ES-I3 (cell line): ENCODE data around the gene TCF3.
"Not testable (repeated sequence)": the region's sequence is repeated elsewhere in the genome, so short reads cannot be mapped to it uniquely, and the experiment has no call there.

Experiments used
- H3K36me3 ChIP-seq: 2 replicates; pipeline ENCODE4 v1.6.1; 2013; ENCODE audit warnings: mild to moderate bottlenecking, low read length, control low read depth, moderate library complexity; ENCODE audit not compliant: insufficient read depth
- H3K4me1 ChIP-seq: 2 replicates; pipeline ENCODE4 v1.6.1; 2013; ENCODE audit warnings: mild to moderate bottlenecking, control low read depth, low read length; ENCODE audit not compliant: insufficient read depth
- H3K9ac ChIP-seq: 2 replicates; pipeline ENCODE4 v1.6.1; 2013; ENCODE audit warnings: low read depth, mild to moderate bottlenecking, low read length, moderate library complexity
- H3K9me3 ChIP-seq: 2 replicates; pipeline ENCODE4 v1.6.1; 2013; ENCODE audit warnings: mild to moderate bottlenecking, low read length, moderate library complexity; ENCODE audit not compliant: control insufficient read depth, insufficient read depth

The TCF3 gene

DNA sequence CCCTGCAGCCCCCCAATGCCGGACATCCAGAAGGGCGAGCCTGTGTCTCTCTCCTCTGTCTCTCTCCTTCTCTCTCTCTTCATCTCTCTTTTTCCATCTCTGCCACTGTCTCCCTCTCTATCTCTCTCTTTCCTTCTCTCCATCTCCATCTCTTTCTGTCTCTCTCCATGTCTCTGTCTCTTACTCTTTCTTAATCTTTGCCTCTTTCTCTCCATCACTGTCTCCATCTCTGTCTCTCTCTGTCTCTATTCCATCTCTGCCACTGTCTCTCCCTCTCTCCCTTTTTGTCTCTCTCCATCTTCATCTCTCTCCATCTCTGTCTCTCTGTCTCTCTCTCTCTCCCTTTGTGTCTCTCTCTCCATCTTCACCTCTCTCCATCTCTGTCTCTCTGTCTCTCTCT, 25.7 kb upstream of the TCF3 start:
- Histone ChIP-seq H3K4me1 (no peaks in the 10 kb centered on the region), H3K9ac (no peak overlapping the region), H3K36me3 (no peaks in the 10 kb centered on the region), H3K9me3 (no peaks in the 10 kb centered on the region)

DNA sequence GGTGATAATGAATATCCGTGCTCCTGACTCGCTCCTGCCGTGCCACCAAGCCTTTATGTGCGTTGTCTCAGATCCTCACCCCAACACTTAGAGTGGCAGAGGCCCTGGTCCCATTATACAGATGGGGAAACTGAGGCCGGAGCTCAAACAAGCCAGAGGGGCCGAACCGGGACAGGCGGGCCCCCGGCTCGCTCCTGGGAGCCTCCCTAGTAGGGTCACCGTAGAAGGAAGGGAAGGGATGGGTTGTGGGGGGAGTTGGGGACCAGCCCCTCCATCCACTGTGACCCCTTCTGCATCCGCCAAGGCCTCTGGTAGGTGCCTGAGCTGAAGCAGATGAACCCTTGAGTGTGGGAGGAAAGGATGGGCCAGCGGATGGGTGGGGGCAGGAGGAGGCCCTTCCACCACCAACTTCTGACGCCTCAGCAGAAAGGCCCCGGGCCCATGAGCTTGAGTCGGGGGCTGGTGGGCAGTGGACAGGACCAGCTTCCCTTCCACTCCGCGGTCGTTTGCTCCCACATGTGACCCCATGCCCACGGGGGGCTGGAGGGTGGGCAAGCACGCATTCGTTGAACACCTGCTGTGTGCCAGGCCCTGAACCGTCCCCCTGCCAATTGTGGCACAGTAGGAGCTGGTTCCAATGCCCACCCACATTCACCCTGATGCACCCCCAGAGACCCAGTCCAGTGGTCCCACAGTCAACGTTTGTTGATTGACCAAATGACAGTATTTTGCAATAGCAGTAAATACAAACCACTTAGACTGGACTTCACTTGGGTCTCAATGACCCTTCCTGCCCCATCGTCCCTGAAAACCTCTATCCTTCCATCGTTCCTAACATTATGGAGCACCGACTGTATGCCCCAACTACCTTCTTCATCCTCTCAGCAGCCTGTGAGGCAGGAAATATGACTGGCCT, 24.2 kb upstream of the TCF3 start:
- H3K36me3 ChIP-seq = no peaks in the 10 kb centered on the region
- H3K9ac ChIP-seq = peak overlapping the region; percentile 30; the same call in 1 of the 2 replicates
- no peaks in the 10 kb centered on the region for H3K4me1 ChIP-seq
- no peaks in the 10 kb centered on the region for H3K9me3 ChIP-seq

DNA sequence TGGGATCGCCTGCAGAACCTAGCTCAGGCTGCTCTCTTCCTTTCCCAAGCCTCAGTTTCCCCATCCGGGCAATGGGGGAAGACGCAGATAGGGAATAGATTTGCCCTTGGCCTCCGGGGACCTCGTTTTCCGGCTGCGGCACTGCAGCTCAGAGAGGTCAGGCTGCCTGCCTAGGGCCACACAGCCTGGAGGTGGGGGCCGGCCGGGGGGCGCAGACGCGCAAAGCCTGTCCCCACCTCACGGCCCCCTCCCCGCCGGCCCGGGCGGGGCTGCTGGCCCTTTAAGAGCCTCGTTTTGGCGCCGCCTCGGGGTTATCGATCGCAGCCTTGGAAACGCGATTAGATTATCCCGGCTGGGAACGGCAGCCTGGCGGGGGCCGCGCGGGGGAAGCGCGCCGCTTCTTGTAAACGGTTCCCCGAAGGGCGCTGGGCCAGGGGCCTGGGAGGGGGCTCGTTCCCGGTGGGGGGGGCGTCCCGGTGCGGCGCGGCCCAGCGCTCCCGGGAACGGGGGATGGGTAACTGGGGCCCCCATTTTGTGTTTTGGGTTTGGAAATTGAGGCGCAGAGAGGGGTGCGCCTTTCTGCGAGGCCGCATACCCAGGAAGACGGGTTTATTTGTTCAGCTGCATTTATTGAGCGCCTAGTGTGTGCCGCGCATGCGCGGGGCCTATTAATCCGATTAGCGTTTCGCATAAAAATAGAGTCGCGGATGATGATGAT, 23.4 kb upstream of the TCF3 start:
- Histone ChIP-seq H3K9ac (peak overlapping the region; percentile 30; the same call in 1 of the 2 replicates), H3K36me3 (no peaks in the 10 kb centered on the region), H3K9me3 (no peaks in the 10 kb centered on the region), H3K4me1 (no peaks in the 10 kb centered on the region)

DNA sequence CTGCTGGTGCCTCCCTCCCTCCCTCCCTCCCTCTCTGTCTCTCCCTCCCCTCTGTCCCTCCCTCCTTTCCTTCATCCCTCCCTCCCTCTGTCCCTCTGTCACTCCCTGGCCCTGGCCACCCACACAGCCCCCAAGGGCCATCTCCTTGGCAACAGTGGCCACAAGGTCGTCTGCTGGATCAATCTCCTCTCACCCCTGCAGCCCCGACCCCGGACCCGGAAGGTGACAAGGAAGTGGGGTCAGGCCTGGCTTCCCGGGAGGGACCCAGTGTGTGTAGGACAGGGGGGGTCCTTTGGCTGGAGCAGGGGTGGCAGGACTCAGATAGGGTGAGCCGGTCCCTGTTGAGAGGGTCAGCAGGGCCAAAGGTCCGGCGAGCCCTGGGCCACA, 21.9 kb upstream of the TCF3 start:
- no peaks in the 10 kb centered on the region for H3K36me3 ChIP-seq
- no peaks in the 10 kb centered on the region for H3K9me3 ChIP-seq
- no peak overlapping the region for H3K9ac ChIP-seq
- no peaks in the 10 kb centered on the region for H3K4me1 ChIP-seq

DNA sequence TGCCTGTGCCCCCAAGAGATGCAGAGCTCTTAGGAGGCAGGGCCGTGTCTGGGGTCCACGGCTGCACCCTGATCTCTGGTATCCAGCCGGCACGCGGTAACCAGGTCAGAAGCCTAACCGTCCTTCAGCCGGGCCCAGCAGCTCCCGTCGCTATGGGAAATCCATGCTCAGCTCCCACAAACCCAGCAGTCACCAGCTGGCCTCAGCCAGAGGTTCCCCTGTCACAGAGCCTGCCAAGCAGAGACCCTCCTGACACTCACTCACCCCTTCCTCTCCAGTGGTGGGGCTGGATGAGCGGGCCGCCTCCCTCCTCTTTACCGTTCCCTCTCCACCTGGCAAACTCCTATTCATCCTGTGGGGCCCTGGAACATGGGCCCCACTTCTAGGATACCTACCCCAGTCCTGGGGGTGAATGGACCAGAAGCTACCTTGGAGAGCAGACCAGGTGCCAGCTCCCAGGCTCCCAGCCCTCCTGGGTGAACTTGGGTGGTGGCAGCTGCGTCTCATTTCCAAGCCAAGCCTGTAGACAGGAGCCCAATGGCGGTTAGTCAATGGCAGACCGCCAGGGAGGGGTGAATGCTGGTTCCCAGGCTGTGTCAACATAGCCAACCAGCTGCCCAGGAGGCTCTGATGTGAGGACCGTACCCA, 21.4 kb upstream of the TCF3 start:
- Histone ChIP-seq H3K9me3 (no peaks in the 10 kb centered on the region), H3K4me1 (no peaks in the 10 kb centered on the region), H3K9ac (no peak overlapping the region), H3K36me3 (no peaks in the 10 kb centered on the region)

DNA sequence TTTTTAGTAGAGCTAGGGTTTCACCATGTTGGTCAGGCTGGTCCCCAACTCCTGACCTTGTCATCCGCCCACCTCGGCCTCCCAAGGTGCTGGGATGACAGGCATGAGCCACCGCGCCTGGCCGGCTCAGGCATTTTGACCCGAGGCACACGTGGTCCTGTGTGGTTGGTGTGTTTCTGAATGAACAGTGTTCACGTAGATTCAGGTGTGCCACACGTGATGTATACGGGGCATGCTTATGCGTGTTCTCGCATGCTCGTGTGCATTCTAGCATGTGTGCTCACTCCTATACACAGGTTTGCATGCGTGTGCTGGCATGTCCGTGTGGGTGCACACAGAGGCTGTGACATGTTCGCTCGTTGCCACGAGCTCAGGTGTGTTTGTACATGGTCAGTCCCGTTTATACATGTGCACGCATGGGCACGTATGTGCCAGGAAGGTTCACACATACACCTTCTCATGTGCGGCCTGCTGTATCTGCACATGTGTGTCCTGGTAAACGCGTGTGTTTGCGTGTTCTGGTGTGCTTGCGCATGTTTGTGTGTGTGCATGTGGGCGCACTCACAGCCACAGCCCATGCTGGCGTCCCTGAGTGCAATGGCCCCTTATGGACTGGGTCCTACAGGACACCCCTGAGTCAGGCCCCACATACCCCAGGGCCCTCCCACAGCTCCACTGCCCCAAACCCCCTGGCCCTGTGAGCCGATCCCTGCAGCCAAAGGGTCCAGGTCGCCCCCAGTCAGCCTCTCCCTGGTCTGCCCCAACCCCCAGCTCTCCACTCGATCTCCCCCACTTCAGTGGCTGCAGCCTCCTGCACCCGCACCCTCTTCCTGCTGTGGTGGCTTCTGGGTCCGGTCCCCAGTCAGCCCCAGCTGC, 20.6 kb upstream of the TCF3 start:
- Histone ChIP-seq H3K9me3 (no peaks in the 10 kb centered on the region), H3K4me1 (peaks cover 5% of the 10 kb centered on the region), H3K9ac (no peak overlapping the region), H3K36me3 (no peaks in the 10 kb centered on the region)

DNA sequence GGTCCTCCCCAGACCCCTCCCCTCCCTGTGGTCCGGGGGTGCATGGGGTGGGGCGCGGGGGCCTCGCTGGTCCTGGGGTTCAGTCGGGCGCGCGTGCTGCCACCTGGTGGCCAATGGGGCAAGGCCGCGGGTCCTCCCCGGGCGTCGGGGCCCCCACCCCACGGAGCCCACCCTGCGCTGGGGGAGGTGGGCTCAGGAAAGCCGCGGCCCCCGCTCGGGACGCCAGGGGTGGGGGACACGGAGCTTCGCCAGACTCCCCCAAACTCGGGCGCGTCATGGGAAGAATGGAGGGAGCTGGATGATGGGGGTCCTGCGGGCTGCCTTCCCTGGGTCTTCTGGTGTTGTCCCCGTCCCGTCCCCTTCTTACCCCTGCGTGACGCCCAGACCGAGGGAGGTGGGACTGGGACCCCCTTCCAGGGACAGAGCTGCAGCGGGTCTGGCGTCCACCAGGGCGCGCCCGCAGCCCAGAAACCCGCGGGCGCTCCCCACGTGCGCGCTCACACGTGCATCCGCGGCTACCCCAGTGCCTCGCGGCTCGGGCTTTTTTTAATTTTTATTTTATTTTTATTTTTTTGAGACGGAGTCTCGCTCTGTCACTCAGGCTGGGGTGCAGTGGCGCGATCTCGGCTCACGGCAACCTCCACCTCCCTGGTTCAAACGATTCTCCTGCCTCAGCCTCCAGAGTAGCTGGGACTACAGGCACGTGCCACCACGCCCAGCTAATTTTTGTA, 19.8 kb upstream of the TCF3 start:
- Histone ChIP-seq H3K9me3 (no peaks in the 10 kb centered on the region), H3K9ac (peak overlapping the region; percentile 39; the same call in 1 of the 2 replicates), H3K36me3 (no peaks in the 10 kb centered on the region), H3K4me1 (peaks cover 8% of the 10 kb centered on the region)

DNA sequence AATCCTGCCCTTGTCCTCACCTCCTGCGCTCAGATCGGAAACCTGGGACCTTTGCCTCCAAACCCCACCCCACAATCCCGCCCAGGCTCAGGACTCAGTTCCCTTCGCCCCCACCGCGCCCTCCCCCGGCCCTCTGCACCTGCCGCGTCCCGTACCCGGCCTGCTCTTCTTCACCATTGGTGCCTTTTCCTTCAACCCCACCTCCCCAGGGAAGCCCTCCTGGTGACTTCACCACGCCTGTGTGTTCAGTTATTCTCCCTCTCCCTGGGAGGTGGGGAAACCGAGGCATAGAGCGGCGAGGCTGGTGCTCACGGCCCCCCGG, 19.3 kb upstream of the TCF3 start:
- H3K9ac ChIP-seq = no peak overlapping the region; the same call in 1 of the 2 replicates

DNA sequence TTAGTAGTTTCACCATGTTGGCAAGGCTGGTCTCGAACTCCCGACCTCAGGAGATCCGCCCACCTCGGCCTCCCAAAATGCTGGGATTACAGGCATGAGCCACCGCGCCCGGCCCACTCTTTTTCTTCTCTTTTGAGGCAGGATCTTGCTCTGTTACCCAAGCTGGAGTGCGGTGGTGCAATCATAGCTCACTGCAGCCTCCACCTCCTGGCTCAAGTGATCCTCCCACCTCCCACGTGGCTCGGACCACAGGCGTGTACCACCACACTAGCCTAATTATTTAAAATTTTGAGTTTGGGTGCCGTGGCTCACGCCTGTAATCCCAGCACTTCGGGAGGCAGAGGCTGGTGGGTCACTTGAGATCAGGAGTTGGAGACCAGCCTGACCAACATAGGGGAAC, 18.3 kb upstream of the TCF3 start:
- H3K36me3 ChIP-seq, H3K9ac ChIP-seq: not testable (repeated sequence)

More for the DNA sequence above, 19.3 kb upstream of the TCF3 start:
- peaks cover 8% of the 10 kb centered on the region for H3K4me1 ChIP-seq
- H3K9me3 ChIP-seq = no peaks in the 10 kb centered on the region
- H3K36me3 ChIP-seq = no peaks in the 10 kb centered on the region

DNA sequence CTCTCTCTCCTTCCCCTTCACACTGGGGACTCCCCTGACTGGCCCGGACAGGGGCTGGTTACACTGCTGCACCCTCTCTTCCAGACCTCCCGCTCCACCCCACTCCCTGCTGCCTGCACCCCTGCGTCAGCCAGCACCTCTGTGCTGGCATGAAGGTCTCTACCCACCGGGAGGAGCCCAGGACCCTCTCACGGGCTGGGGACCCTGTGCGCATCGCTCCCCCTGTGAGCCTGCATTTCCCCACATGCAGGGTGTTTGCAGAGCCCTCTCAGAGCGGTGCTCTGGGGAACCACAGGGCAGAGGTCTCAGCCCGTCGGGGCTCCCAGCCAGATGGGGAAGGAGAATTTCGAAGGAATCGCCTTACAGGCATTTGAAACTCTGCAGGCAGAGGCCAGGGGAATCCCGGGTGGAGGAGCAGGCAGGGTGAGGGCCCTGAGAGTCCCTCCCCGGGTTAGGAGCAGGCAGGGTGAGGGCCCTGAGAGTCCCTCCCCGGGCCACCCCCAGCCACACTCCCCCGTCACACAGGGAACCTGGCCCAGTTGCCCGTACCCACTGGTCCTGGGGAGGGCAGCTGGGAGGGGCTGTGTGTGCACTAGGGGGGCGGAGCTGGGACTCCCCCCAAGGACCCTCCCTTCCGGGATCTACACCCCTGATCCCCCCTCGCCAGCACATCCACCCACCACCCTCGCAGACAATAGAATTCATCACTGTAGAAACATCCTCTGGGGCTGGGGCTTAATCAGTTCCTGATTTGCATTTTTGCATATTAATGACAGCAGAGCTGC, 16.3 kb upstream of the TCF3 start:
- peaks cover 8% of the 10 kb centered on the region for H3K4me1 ChIP-seq
- no peaks in the 10 kb centered on the region for H3K9me3 ChIP-seq
- peak overlapping the region; percentile 49; the same call in 1 of the 2 replicates for H3K9ac ChIP-seq
- no peaks in the 10 kb centered on the region for H3K36me3 ChIP-seq

More for the DNA sequence above, 18.3 kb upstream of the TCF3 start:
- not testable (repeated sequence) for H3K4me1 ChIP-seq, H3K9me3 ChIP-seq

DNA sequence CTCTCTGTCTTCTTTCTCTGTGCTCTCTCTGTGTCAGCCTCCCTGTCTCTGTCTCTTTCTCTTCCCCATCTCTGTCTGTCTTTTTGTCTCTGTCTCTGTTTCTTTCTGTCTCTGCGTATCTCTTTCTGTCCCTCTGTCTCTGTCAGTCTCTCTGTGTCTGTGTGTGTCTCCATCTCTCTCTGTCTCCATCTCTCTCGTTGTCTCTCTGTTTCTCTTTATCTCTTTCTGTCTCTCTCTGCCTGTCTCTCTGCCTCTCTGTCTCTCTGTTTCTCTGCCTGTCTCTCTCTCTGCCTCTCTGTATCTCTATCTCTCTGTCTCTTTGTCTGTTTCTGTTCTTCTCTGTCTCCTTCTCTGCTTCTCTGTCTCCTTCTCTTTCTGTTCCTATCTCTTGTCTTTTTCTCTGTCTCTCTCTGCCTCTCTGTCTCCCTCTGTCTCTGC, 15.7 kb upstream of the TCF3 start:
- no peaks in the 10 kb centered on the region for H3K36me3 ChIP-seq
- peaks cover 8% of the 10 kb centered on the region for H3K4me1 ChIP-seq
- H3K9me3 ChIP-seq = no peaks in the 10 kb centered on the region
- H3K9ac ChIP-seq = peak overlapping the region; percentile 49; the same call in 1 of the 2 replicates

DNA sequence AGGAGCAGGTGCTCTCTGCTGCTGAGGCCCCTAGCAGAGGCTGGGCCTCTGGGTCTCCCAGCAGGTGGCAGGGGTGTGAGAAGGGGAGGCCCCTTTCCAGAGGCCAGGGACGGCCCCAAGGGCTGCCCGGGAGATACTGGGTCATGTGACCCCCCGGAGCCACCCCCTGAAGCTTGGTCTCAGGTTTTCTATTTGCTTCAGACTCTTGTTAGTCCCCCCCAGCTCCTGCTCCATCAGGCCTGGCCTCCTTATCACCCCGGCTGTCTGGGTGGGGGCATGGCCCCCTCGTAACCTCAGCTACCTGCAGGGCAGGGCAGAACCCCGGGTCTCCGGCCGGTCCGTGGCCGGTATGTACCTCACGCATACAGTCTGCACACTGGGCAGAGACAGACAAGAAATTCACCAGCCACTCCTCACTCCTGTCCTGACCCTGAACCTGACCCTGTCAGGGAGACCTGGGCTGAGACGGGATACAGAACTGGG, 13.2 kb upstream of the TCF3 start:
- no peak overlapping the region for H3K9ac ChIP-seq
- peaks cover 8% of the 10 kb centered on the region for H3K4me1 ChIP-seq
- H3K9me3 ChIP-seq = no peaks in the 10 kb centered on the region
- H3K36me3 ChIP-seq = no peaks in the 10 kb centered on the region

DNA sequence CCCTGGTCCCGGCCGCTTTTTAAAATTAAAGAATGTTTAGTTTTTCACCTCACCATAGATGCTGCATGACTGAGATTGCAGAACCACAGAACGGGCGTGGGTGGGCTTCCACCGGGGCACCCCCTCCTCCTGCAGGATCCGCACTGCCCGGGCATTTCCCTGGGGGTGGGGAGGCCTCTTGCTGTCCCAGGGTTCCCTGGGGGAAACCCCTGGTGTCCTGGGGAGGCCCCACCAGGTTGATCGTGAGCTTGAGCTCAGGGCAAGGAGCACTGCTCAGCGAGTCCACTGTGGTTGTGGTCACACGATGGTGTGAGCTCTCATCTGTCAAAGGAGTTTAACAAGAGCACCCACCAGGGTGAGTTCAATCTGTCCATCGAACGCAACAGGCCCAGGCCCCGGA, 11.4 kb upstream of the TCF3 start:
- Histone ChIP-seq H3K4me1 (peaks cover 8% of the 10 kb centered on the region), H3K9me3 (no peaks in the 10 kb centered on the region), H3K9ac (no peak overlapping the region), H3K36me3 (no peaks in the 10 kb centered on the region)
